DOHH2 (cell line): ENCODE results near the gene CERS6.

Source experiments
- H3F3A ChIP-seq: fragments of 200-600 bp; sonication (generic), shearing (Covaris generic); 2 replicates; pipeline ENCODE4 v1.6.0; 2016; ENCODE audit warnings: antibody characterized with exemption, mild to moderate bottlenecking; ENCODE audit not compliant: control insufficient read depth, insufficient read depth
- H3K27ac ChIP-seq: fragments of 200-600 bp; sonication (generic); 2 replicates; pipeline ENCODE4 v1.5.1; 2014; ENCODE audit warnings: low read depth, mild to moderate bottlenecking, low read length, moderate library complexity
- H3K27me3 ChIP-seq: fragments of 200-600 bp; sonication (generic); 2 replicates; pipeline ENCODE4 v1.6.1; 2014; ENCODE audit warnings: mild to moderate bottlenecking, low read length, mixed read lengths; ENCODE audit not compliant: control insufficient read depth
- H3K36me3 ChIP-seq: fragments of 200-600 bp; sonication (generic); 2 replicates; pipeline ENCODE4 v1.6.1; 2014; ENCODE audit warnings: mild to moderate bottlenecking, low read length, moderate library complexity, mixed read lengths; ENCODE audit not compliant: control insufficient read depth
- H3K4me1 ChIP-seq: fragments of 200-600 bp; sonication (generic); 2 replicates; pipeline ENCODE4 v1.6.1; 2014; ENCODE audit warnings: mild to moderate bottlenecking, low read length, mixed read lengths; ENCODE audit not compliant: control insufficient read depth
- H3K4me2 ChIP-seq: fragments of 200-600 bp; sonication (generic); 2 replicates; pipeline ENCODE4 v1.6.0; 2014; ENCODE audit warnings: mild to moderate bottlenecking, low read length, moderate library complexity
- H3K4me3 ChIP-seq: fragments of 200-600 bp; sonication (generic); 2 replicates; pipeline ENCODE4 v1.5.1; 2014; ENCODE audit warnings: mild to moderate bottlenecking, low read length, mixed read lengths
- H3K79me2 ChIP-seq: fragments of 200-600 bp; sonication (generic); 2 replicates; pipeline ENCODE4 v1.6.1; 2014; ENCODE audit warnings: mild to moderate bottlenecking, low read length, mixed read lengths; ENCODE audit not compliant: control insufficient read depth
- H3K9me2 ChIP-seq: fragments of 200-600 bp; sonication (generic); replicated peaks from 2 replicates; pipeline ENCODE4 v1.6.1; 2014; ENCODE audit warnings: mild to moderate bottlenecking, low read length, mixed read lengths; ENCODE audit not compliant: control insufficient read depth
- H3K9me3 ChIP-seq: fragments of 200-600 bp; sonication (generic); 2 replicates; pipeline ENCODE4 v1.6.1; 2014; ENCODE audit warnings: antibody characterized with exemption, low read length, mixed read lengths; ENCODE audit not compliant: control insufficient read depth, insufficient read depth
- H4K20me1 ChIP-seq: fragments of 200-600 bp; sonication (generic); 2 replicates; pipeline ENCODE4 v1.6.0; 2014; ENCODE audit warnings: low read depth, mild to moderate bottlenecking, antibody characterized with exemption, low read length, moderate library complexity; ENCODE audit not compliant: control insufficient read depth, insufficient read depth
- EZH2phosphoT487 ChIP-seq: fragments of 200-600 bp; sonication (generic); IDR thresholded peaks from 2 replicates; pipeline ENCODE4 v1.6.1; 2017; ENCODE audit warnings: borderline replicate concordance, mild to moderate bottlenecking, antibody characterized with exemption, low read length, moderate library complexity, mixed read lengths
- TF ChIP-seq, protein P1 (sequence below): fragments of 200-600 bp; sonication (generic); IDR thresholded peaks from one replicate; pipeline ENCODE4 v1.5.1; 2014; ENCODE audit warnings: antibody characterized with exemption, mild to moderate bottlenecking, low read depth, low read length; ENCODE audit not compliant: poor library complexity, severe bottlenecking

The CERS6 gene

DNA sequence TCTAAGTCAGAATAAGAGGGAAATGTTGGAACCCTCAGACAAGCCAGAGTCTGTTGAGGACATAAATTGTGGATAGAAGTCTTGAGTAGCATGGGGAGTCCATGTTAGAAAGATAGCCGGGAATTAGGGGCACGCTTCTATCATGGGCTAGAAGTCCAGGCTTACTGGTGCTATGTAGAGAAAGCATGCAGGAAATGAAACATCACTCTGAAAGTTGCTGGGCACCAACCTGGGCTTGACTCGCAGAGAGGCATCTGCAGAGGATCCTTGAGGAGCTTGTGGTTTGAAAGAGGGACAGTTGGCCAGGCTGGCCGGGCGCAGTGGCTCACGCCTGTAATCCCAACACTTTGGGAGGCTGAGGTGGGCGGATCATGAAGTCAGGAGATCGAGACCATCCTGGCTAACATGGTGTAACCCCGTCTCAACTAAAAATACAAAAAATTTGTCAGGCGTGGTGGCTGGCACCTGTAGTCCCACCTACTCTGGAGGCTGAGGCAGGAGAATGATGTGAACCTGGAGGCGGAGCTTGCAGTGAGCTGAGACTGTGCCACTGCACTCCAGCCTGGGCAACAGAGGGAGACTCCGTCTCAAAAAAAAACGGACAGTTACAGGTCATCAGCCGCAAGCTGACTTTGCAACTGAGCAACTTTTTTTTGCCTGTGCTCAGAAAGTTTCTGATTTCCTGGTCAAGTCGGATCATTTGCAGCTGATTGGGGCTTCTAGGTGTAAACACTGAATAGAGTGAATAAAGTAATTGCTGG lies 24.9 kb downstream of the CERS6 start:
- TF ChIP-seq, protein P1, sequence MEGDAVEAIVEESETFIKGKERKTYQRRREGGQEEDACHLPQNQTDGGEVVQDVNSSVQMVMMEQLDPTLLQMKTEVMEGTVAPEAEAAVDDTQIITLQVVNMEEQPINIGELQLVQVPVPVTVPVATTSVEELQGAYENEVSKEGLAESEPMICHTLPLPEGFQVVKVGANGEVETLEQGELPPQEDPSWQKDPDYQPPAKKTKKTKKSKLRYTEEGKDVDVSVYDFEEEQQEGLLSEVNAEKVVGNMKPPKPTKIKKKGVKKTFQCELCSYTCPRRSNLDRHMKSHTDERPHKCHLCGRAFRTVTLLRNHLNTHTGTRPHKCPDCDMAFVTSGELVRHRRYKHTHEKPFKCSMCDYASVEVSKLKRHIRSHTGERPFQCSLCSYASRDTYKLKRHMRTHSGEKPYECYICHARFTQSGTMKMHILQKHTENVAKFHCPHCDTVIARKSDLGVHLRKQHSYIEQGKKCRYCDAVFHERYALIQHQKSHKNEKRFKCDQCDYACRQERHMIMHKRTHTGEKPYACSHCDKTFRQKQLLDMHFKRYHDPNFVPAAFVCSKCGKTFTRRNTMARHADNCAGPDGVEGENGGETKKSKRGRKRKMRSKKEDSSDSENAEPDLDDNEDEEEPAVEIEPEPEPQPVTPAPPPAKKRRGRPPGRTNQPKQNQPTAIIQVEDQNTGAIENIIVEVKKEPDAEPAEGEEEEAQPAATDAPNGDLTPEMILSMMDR = no peak
- TF ChIP-seq EZH2phosphoT487 = no peak
- Histone ChIP-seq H3K9me3 (no peaks in the 10 kb centered on the region), H3K9me2 (no peaks in the 10 kb centered on the region), H4K20me1 (no peaks in the 10 kb centered on the region), H3K4me3 (no peak overlapping the region), H3K36me3 (no peaks in the 10 kb centered on the region), H3F3A (no peaks in the 10 kb centered on the region), H3K4me1 (no peaks in the 10 kb centered on the region), H3K79me2 (no peaks in the 10 kb centered on the region), H3K4me2 (no peak overlapping the region), H3K27ac (no peak overlapping the region), H3K27me3 (no peaks in the 10 kb centered on the region)

DNA sequence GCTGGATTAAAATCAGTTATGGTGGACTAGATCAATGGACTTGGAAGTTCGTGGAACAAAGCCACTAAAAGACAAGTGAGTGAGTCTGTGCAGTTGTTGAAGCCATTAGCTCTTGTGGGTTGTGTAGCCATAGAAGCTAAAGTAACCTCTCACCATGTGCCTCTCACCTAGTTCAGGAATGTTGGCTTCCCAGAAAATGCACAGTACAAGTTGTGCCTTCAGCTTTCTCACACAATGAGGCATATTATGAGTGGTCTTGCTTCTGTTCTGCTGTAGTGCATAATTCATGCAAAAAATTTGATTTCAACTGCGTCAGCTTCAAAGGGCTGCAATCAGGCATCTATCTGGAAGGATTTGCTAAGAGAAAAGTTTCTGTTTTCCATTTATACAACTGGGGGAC lies 26.2 kb downstream of the CERS6 start:
- H3K79me2 ChIP-seq = no peaks in the 10 kb centered on the region
- H3K9me2 ChIP-seq = no peaks in the 10 kb centered on the region

DNA sequence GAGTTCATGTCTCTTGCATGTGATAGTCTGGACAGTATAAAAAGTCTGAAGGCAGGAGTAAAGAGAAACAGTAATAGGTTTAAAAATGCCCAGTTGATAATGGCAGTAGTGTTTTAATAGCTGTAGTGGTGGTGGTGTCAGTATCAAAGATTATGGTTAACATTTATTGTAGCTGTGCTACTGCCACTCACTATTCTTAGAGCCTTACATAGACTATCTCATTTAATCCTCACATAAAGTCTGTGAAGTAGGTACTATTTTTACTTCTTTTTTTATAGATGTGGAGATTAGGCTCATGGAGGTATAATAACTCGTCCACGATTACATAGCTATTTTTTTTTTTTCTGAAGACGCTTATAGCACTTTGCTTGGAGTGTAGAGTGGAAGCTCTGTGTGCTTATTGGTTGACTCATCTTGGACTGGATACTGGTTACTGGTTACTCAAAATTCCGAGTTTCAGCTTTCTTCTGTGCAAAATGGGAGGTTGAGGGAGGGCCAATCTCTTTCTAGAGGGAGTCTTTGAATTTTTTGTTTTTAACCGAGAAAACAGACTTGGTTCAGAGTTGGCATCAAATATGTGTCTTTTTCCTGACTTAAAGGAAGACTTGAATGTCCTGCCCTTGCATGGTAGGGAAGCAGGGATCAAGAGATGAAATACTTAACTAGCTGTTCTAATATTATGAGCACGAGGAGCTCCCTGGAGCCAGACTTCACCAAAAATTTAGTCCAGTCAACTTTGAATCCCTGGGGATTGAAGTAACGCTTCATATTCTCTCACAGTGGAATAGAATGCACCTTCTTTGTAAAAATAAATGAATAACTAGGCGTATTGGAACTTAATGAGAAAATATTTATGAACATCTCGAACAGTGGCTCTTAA lies 27.1 kb downstream of the CERS6 start:
- no peaks in the 10 kb centered on the region for H3K36me3 ChIP-seq
- H3K79me2 ChIP-seq = no peaks in the 10 kb centered on the region
- no peaks in the 10 kb centered on the region for H3K9me3 ChIP-seq
- no peak overlapping the region for H3K4me2 ChIP-seq
- H3K27me3 ChIP-seq = no peaks in the 10 kb centered on the region
- H3K9me2 ChIP-seq = no peaks in the 10 kb centered on the region
- H4K20me1 ChIP-seq = no peaks in the 10 kb centered on the region
- H3K4me3 ChIP-seq = no peak overlapping the region
- H3K27ac ChIP-seq = no peak overlapping the region
- H3K4me1 ChIP-seq = no peaks in the 10 kb centered on the region
- H3F3A ChIP-seq = no peaks in the 10 kb centered on the region
- TF ChIP-seq EZH2phosphoT487 = no peak
- TF ChIP-seq, protein P1 = no peak

More for the DNA sequence above, 26.2 kb downstream of the CERS6 start:
- Histone ChIP-seq H3F3A (no peaks in the 10 kb centered on the region), H3K27me3 (no peaks in the 10 kb centered on the region), H3K4me3 (no peak overlapping the region), H3K27ac (no peak overlapping the region), H3K4me1 (no peaks in the 10 kb centered on the region), H3K36me3 (no peaks in the 10 kb centered on the region), H4K20me1 (no peaks in the 10 kb centered on the region), H3K9me3 (no peaks in the 10 kb centered on the region), H3K4me2 (no peak overlapping the region)
- no peak for TF ChIP-seq EZH2phosphoT487
- TF ChIP-seq, protein P1 = no peak
